Body of pancreas (tissue), 4 donors: ENCODE results near the gene HMGB1.

ENCODE experiments used
- POLR2A ChIP-seq, 3 donors: fragments of 450-650 bp; IDR thresholded peaks; one replicate each; pipeline ENCODE4 v1.6.1; 2016; ENCODE audit warnings: antibody characterized with exemption in 3 of 3, mild to moderate bottlenecking in 2 of 3
- TF ChIP-seq, protein P1 (sequence below), 7 experiments: fragments of 450-650 bp in 4 of 7; fragments of 200-600 bp in 3 of 7; sonication (generic) in 3 of 7; IDR thresholded peaks; one replicate each; pipeline ENCODE4 v1.5.1; 2016 to 2019; ENCODE audit warnings: antibody characterized with exemption in 7 of 7

GRCh38 chr13:30448441-30448840, 17.3 kb downstream of the HMGB1 start:
- TF ChIP-seq, protein P1, sequence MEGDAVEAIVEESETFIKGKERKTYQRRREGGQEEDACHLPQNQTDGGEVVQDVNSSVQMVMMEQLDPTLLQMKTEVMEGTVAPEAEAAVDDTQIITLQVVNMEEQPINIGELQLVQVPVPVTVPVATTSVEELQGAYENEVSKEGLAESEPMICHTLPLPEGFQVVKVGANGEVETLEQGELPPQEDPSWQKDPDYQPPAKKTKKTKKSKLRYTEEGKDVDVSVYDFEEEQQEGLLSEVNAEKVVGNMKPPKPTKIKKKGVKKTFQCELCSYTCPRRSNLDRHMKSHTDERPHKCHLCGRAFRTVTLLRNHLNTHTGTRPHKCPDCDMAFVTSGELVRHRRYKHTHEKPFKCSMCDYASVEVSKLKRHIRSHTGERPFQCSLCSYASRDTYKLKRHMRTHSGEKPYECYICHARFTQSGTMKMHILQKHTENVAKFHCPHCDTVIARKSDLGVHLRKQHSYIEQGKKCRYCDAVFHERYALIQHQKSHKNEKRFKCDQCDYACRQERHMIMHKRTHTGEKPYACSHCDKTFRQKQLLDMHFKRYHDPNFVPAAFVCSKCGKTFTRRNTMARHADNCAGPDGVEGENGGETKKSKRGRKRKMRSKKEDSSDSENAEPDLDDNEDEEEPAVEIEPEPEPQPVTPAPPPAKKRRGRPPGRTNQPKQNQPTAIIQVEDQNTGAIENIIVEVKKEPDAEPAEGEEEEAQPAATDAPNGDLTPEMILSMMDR (IDR thresholded peaks at IDR 0.05), result no peak
- no peak for TF ChIP-seq POLR2A (IDR thresholded peaks at IDR 0.05)
